ENCODE data around the gene LONRF3. TPM values are rescaled to one million over a fixed set of nuclear protein-coding genes. Genes with fewer than 3 reads are reported as not detected.
"Not testable (repeated sequence)": the region's sequence is repeated elsewhere in the genome, so short reads cannot be mapped to it uniquely, and the experiment has no call there.

LONRF3 gene
- total and polyA plus RNA-seq, 12 donors: 1.3 to 9.8 (median 7.4) TPM

GRCh38 chrX:118983513-118983912 lies 9.1 kb downstream of the LONRF3 start:
- TF ChIP-seq POLR2A (IDR thresholded peaks at IDR 0.05) (no peak), CTCF (IDR thresholded peaks at IDR 0.05) (no peak)
- H3K27me3 ChIP-seq: no peaks in the 10 kb centered on the region
- no peak for DNase-seq
- H3K4me3 ChIP-seq: no peak overlapping the region
- no peaks in the 10 kb centered on the region for H3K36me3 ChIP-seq (replicated peaks in 1 of 2)
- intact Hi-C loops (cut with DNase I): no loop called here
- H3K27ac ChIP-seq: no peak overlapping the region
- H3K9me3 ChIP-seq (replicated peaks in 1 of 3): no peaks in the 10 kb centered on the region
- H3K4me1 ChIP-seq (replicated peaks in 1 of 2): no peaks in the 10 kb centered on the region
- 66 to 96% (median 80%) methylated on average over 6 of the region's 6 CpGs for WGBS, 4 donors

GRCh38 chrX:118988911-118989310 lies 14.5 kb downstream of the LONRF3 start:
- H3K27me3 ChIP-seq: no peaks in the 10 kb centered on the region
- intact Hi-C loops (cut with DNase I): no loop called here
- H3K27ac ChIP-seq: no peak overlapping the region
- DNase-seq: no peak
- H3K36me3 ChIP-seq (replicated peaks in 1 of 2): no peaks in the 10 kb centered on the region
- H3K4me1 ChIP-seq (replicated peaks in 1 of 2): no peaks in the 10 kb centered on the region
- TF ChIP-seq CTCF (IDR thresholded peaks at IDR 0.05): no peak
- no peak for TF ChIP-seq POLR2A (IDR thresholded peaks at IDR 0.05)
- H3K9me3 ChIP-seq (replicated peaks in 1 of 3): no peaks in the 10 kb centered on the region
- 73 to 86% (median 81%) methylated on average over 1 to 7 of the region's 7 CpGs for WGBS, 4 donors
- no peak overlapping the region for H3K4me3 ChIP-seq

GRCh38 chrX:118989886-118990285 lies 15.5 kb downstream of the LONRF3 start:
- Histone ChIP-seq H3K4me3 (no peak overlapping the region), H3K4me1 (replicated peaks in 1 of 2) (no peaks in the 10 kb centered on the region), H3K27ac (no peak overlapping the region), H3K27me3 (no peaks in the 10 kb centered on the region), H3K9me3 (replicated peaks in 1 of 3) (no peaks in the 10 kb centered on the region), H3K36me3 (replicated peaks in 1 of 2) (no peaks in the 10 kb centered on the region)
- 40 to 88% (median 60%) methylated on average over 1 of the region's 1 CpG; no CpG with 5 or more reads in 1 of the 4 donors for WGBS, 4 donors
- TF ChIP-seq POLR2A (IDR thresholded peaks at IDR 0.05): no peak
- no peak for TF ChIP-seq CTCF (IDR thresholded peaks at IDR 0.05)
- DNase-seq: no peak
- intact Hi-C loops (cut with DNase I): no loop called here

GRCh38 chrX:118990512-118991227 lies 16.3 kb downstream of the LONRF3 start:
- H3K27me3 ChIP-seq: no peaks in the 10 kb centered on the region
- WGBS, 4 donors: 68 to 89% (median 80%) methylated on average over 11 of the region's 11 CpGs
- H3K36me3 ChIP-seq (replicated peaks in 1 of 2): no peaks in the 10 kb centered on the region
- no peak for DNase-seq
- TF ChIP-seq CTCF (IDR thresholded peaks at IDR 0.05) (no peak), POLR2A (IDR thresholded peaks at IDR 0.05) (no peak)
- H3K4me1 ChIP-seq (replicated peaks in 1 of 2): no peaks in the 10 kb centered on the region
- H3K4me3 ChIP-seq: no peak overlapping the region
- intact Hi-C loops (cut with DNase I): no loop called here
- H3K9me3 ChIP-seq (replicated peaks in 1 of 3): no peaks in the 10 kb centered on the region
- no peak overlapping the region for H3K27ac ChIP-seq

GRCh38 chrX:118992441-118993121 lies 18.2 kb downstream of the LONRF3 start:
- 60 to 86% (median 74%) methylated on average over 3 to 4 of the region's 4 CpGs for WGBS, 4 donors
- H3K4me1 ChIP-seq (replicated peaks in 1 of 2); H3K27me3 ChIP-seq; H3K27ac ChIP-seq; H3K4me3 ChIP-seq; DNase-seq; intact Hi-C loops (cut with DNase I); H3K9me3 ChIP-seq (replicated peaks in 1 of 3); H3K36me3 ChIP-seq (replicated peaks in 1 of 2): not testable (repeated sequence)

Measured in adrenal gland (tissue), 12 donors.